ENCODE measurements around the gene STON1. TPM values are rescaled to one million over a fixed set of nuclear protein-coding genes. Genes with fewer than 3 reads are reported as not detected.
A peak's percentile ranks its signal among the peaks of the same experiment; 100 is the strongest.

The STON1 gene
- total and polyA plus RNA-seq, 2 of the 8 experiments (the other 6 are each of a cell fraction or from before 2014, with no cell fraction given), result 5.0 to 10.1 TPM

GRCh38 chr2:48534781-48535180 lies 4.8 kb downstream of the STON1 start:
- Histone ChIP-seq H2BK20ac (ENCODE audit: low read length) (no peak overlapping the region), H4K5ac (ENCODE audit: insufficient read length, low read depth, low read length) (no peak overlapping the region), H3K79me1 (ENCODE audit: low read depth, low read length) (0 out of 2 replicates have a peak, but pooled peaks cover 2% of the 10 kb centered on the region), H2AFZ (ENCODE audit: low read length) (no peak overlapping the region), H4K91ac (replicated peaks; ENCODE audit: insufficient read length, low read length) (no peak overlapping the region), H3K23me2 (ENCODE audit: low read depth, low read length) (peaks cover 5% of the 10 kb centered on the region; the same call in 1 of the 2 replicates), H3K23ac (ENCODE audit: insufficient read length) (no peak overlapping the region), H3K4me2 (ENCODE audit: insufficient read depth in 1 of 2, low read depth in 2 of 2, low read length in 2 of 2) (no peak overlapping the region), H3K14ac (ENCODE audit: insufficient read length) (no peak overlapping the region), H2AK5ac (ENCODE audit: low read depth, low read length) (0 out of 2 replicates have a peak overlapping the region, but pooled peaks have one; percentile 53), H3K9ac (replicated peaks in 1 of 4; ENCODE audit: extremely low read depth in 1 of 4, low read depth in 3 of 4, low read length in 3 of 4) (no peak overlapping the region), H4K8ac (ENCODE audit: extremely low read depth, insufficient read depth, low read length) (no peak overlapping the region), H3K4me3 (ENCODE audit: extremely low read depth in 1 of 4, insufficient read depth in 2 of 4, low read depth in 3 of 4, low read length in 4 of 4) (no peak overlapping the region), H2BK12ac (ENCODE audit: low read depth, low read length) (0 out of 2 replicates have a peak overlapping the region, but pooled peaks have one; percentile 9), H4K20me1 (replicated peaks in 1 of 2; ENCODE audit: control insufficient read depth in 1 of 2, insufficient read depth in 2 of 2, low read length in 2 of 2) (no peaks in the 10 kb centered on the region), H3K4ac (replicated peaks; ENCODE audit: insufficient read length, low read depth, low read length) (no peak overlapping the region), H3K56ac (replicated peaks; ENCODE audit: insufficient read length, low read depth, low read length) (no peak overlapping the region), H3K36me3 (ENCODE audit: control insufficient read depth in 2 of 4, insufficient read depth in 4 of 4, low read length in 3 of 4) (peaks cover 0 to 3% (median 0%) of the 10 kb centered on the region in 4 experiments; a peak in 2 of 8 replicates), H2BK15ac (ENCODE audit: low read length) (no peak overlapping the region), H3K79me2 (ENCODE audit: control insufficient read depth in 1 of 2, insufficient read depth in 2 of 2, low read length in 2 of 2) (peaks cover 0 to 4% of the 10 kb centered on the region in 2 experiments; a peak in 2 of 4 replicates), H2BK120ac (replicated peaks; ENCODE audit: low read depth, low read length) (no peak overlapping the region), H3K18ac (ENCODE audit: extremely low read depth, low read length) (peak overlapping the region; percentile 60), H3K4me1 (replicated peaks in 1 of 4; ENCODE audit: control insufficient read depth in 3 of 4, insufficient read depth in 4 of 4, low read length in 3 of 4) (peaks cover 0 to 13% (median 2%) of the 10 kb centered on the region in 4 experiments; a peak in 3 of 7 replicates), H3K9me3 (ENCODE audit: insufficient read depth in 2 of 2, low read depth in 1 of 2, low read length in 1 of 2) (no peaks in the 10 kb centered on the region), H3K27ac (ENCODE audit: low read depth, low read length) (no peak overlapping the region), H2BK5ac (ENCODE audit: low read depth, low read length) (no peak overlapping the region), H3K27me3 (replicated peaks in 1 of 4; ENCODE audit: control insufficient read depth in 3 of 4, extremely low read depth in 1 of 4, insufficient read depth in 3 of 4, low read length in 3 of 4) (no peaks in the 10 kb centered on the region)
- POLR2A ChIA-PET (ENCODE audit: partially characterized antibody), result interaction anchor here (1.0 kb wide), 1 partner anchor 18 kb away, joined by 3 read pairs; no protein-coding TSS in a partner anchor
- DNase-seq (ENCODE audit: low read depth in 1 of 2, low spot score in 2 of 2) (no peak), FAIRE-seq (no peak)
- CTCF ChIA-PET (ENCODE audit: partially characterized antibody), result interaction anchor here (0.9 to 3.6 kb wide), 7 partner anchors 10 to 567 kb away, joined by 3 to 16 read pairs (median 4); no protein-coding TSS in a partner anchor
- WGBS, 2 experiments (ENCODE audit: extremely low coverage in 1 of 2, insufficient coverage in 1 of 2, insufficient read length in 1 of 2, insufficient replicate concordance in 2 of 2, low coverage in 1 of 2, low lambda C conversion rate in 2 of 2, missing lambda C conversion rate in 1 of 2), result 90% methylated on average over 5 of the region's 5 CpGs; no CpG with 5 or more reads in 1 of the 2 experiments
- TF ChIP-seq CHD1 (IDR thresholded peaks at IDR 0.05; ENCODE audit: low read depth, low read length) (no peak), TEAD4 (IDR thresholded peaks at IDR 0.05; ENCODE audit: low read depth, low read length) (0 out of 2 replicates have a peak, but pooled peaks have one; percentile 37), USF2 (IDR thresholded peaks at IDR 0.05; ENCODE audit: low read length) (no peak), EP300 (IDR thresholded peaks at IDR 0.05; ENCODE audit: borderline replicate concordance in 1 of 2, low read depth in 2 of 2, low read length in 2 of 2) (no peak), RAD21 (IDR thresholded peaks at IDR 0.05 in 1 of 2, conservative IDR thresholded peaks at IDR 0.05 in 1 of 2; ENCODE audit: low read depth in 2 of 2, low read length in 2 of 2) (no peak), TAF1 (IDR thresholded peaks at IDR 0.05; ENCODE audit: low read depth, low read length) (no peak), FOSL1 (IDR thresholded peaks at IDR 0.05; ENCODE audit: insufficient read depth, low read depth, low read length) (no peak)
